Rectal smooth muscle tissue (tissue), 1 donor: ENCODE data around the gene TOR1AIP2.

Experiments used
- H3K27ac ChIP-seq: one replicate; pipeline ENCODE4 v1.7.0; 2013; ENCODE audit warnings: low read depth, low read length, inconsistent platforms
- H3K27me3 ChIP-seq: one replicate; pipeline ENCODE4 v1.7.0; 2013; ENCODE audit warnings: low read length; ENCODE audit not compliant: control insufficient read depth, insufficient read depth
- H3K36me3 ChIP-seq: one replicate; pipeline ENCODE4 v1.7.0; 2013; ENCODE audit warnings: low read length; ENCODE audit not compliant: control insufficient read depth, insufficient read depth
- H3K4me1 ChIP-seq: one replicate; pipeline ENCODE4 v1.7.0; 2013; ENCODE audit warnings: low read length; ENCODE audit not compliant: control insufficient read depth, insufficient read depth
- H3K4me3 ChIP-seq: one replicate; pipeline ENCODE4 v1.7.0; 2013; ENCODE audit warnings: low read length
- H3K9ac ChIP-seq: one replicate; pipeline ENCODE4 v1.7.0; 2013; ENCODE audit warnings: low read length

The TOR1AIP2 gene

DNA sequence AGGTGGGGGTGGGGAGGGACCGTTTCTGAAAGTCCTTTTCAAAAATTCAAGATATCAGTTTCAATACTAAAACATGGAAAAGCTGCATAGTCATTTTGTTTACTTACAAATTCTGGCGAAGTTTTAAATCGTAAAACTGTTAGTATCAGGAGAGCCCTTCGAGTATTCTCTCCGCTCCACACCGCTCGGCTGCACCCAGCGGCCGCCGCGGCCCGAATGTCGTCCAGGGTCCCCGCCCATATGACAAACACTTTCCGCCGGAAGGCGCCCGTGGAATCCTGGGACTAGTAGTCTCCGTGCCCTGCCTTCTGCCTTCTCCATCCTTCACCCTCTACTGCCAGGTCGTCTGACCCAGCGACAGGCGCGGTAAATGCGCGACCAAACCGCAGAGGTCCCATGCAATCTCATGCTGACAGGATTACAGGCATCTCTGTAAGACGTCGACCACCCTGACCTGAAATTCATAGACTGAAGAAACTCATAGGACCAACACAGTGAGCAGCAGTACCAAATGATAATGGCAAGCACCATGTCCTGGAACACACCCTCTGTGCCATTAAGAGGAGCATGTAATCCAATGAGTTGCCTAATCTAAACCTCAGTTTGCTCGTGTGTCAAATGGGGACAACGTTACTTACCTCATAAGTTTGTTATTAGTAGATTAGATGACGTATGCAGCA lies at the start of gene TOR1AIP2:
Gene TOR1AIP2 (minus strand): TSS at position 218 of the 680 bp plus-strand sequence. CDS start 25,138 bp downstream, outside the sequence.
- H3K27ac ChIP-seq: peak within 1 kb of the TSS; percentile 56
- H3K27me3 ChIP-seq: no peaks in the 10 kb centered on the region
- H3K9ac ChIP-seq: peak within 1 kb of the TSS; percentile 42
- H3K4me1 ChIP-seq: peaks cover 10% of the 10 kb centered on the region
- H3K36me3 ChIP-seq: no peaks in the 10 kb centered on the region
- H3K4me3 ChIP-seq: peak within 1 kb of the TSS; percentile 80

- Histone ChIP-seq H3K27me3 (no peaks in the 10 kb centered on the region), H3K27ac (no peak overlapping the region), H3K36me3 (no peaks in the 10 kb centered on the region), H3K4me3 (no peak overlapping the region), H3K4me1 (no peaks in the 10 kb centered on the region), H3K9ac (no peak overlapping the region)
Measured at GRCh38 chr1:179926850-179927205, 49.2 kb upstream of the TOR1AIP2 start.

DNA sequence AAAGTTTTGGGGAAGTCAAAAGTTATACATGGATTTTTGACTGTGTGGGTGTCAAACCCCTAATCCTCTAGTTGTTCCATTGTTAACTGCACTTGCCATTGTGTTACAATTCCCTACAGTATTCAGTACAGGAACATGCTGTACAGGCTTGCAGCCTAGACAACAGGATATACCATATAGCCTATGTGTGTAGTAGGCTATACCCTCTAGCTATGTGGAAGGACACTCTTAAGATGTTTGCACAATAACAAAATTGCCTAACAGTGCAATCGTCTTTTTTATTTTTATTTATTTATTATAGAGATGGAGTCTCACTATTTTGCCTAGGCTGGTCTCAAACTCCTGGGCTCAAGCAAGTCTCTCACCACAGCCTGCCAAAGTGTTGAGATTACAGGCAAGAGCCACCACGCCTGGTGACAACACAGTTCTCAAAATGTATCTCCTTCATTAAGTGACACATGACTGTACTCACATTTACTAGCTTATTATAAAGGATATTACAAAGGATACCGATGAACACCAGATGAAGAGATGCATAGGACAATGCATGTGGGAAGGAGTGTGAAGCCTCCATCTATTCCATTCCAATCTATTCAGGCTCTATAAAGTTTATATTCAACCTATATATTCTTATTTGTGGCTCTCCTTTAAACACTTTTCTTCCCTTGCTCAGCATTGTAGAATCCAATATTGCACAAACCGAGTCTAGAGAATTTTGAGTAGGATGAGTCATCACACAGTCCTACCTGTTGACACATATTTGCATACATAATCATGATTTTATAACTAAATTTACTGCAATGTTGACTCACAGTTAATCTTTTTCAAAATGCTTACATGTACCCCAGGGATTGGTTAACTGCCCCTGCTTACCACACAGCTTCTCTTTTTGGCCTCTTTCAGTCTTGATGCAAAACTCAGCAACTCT lies 48.6 kb upstream of the TOR1AIP2 start:
- no peak overlapping the region for H3K27ac ChIP-seq
- no peaks in the 10 kb centered on the region for H3K27me3 ChIP-seq
- H3K36me3 ChIP-seq: no peaks in the 10 kb centered on the region
- no peak overlapping the region for H3K9ac ChIP-seq
- no peaks in the 10 kb centered on the region for H3K4me1 ChIP-seq
- no peak overlapping the region for H3K4me3 ChIP-seq

- Histone ChIP-seq H3K27me3 (no peaks in the 10 kb centered on the region), H3K27ac (no peak overlapping the region), H3K4me3 (no peak overlapping the region), H3K36me3 (no peaks in the 10 kb centered on the region), H3K4me1 (no peaks in the 10 kb centered on the region), H3K9ac (no peak overlapping the region)
Measured at GRCh38 chr1:179925302-179925701, 47.7 kb upstream of the TOR1AIP2 start.

- Histone ChIP-seq H3K36me3 (no peaks in the 10 kb centered on the region), H3K9ac (no peak overlapping the region), H3K27ac (no peak overlapping the region), H3K27me3 (no peaks in the 10 kb centered on the region), H3K4me1 (no peaks in the 10 kb centered on the region), H3K4me3 (no peak overlapping the region)
Measured at GRCh38 chr1:179924268-179924667, 46.7 kb upstream of the TOR1AIP2 start.

- Histone ChIP-seq H3K36me3 (peaks cover 2% of the 10 kb centered on the region), H3K27ac (no peak overlapping the region), H3K9ac (no peak overlapping the region), H3K4me3 (no peak overlapping the region), H3K27me3 (no peaks in the 10 kb centered on the region), H3K4me1 (no peaks in the 10 kb centered on the region)
Measured at GRCh38 chr1:179923029-179923428, 45.4 kb upstream of the TOR1AIP2 start.

- H3K27me3 ChIP-seq: no peaks in the 10 kb centered on the region
- no peak overlapping the region for H3K9ac ChIP-seq
- H3K36me3 ChIP-seq: peaks cover 9% of the 10 kb centered on the region
- H3K4me3 ChIP-seq: no peak overlapping the region
- no peaks in the 10 kb centered on the region for H3K4me1 ChIP-seq
- no peak overlapping the region for H3K27ac ChIP-seq
Measured at GRCh38 chr1:179921981-179922872, 44.6 kb upstream of the TOR1AIP2 start.

- Histone ChIP-seq H3K4me1 (no peaks in the 10 kb centered on the region), H3K4me3 (no peak overlapping the region), H3K27ac (no peak overlapping the region), H3K9ac (no peak overlapping the region), H3K36me3 (peaks cover 9% of the 10 kb centered on the region), H3K27me3 (no peaks in the 10 kb centered on the region)
Measured at GRCh38 chr1:179921472-179921871, 43.9 kb upstream of the TOR1AIP2 start.

- no peaks in the 10 kb centered on the region for H3K27me3 ChIP-seq
- no peak overlapping the region for H3K27ac ChIP-seq
- no peaks in the 10 kb centered on the region for H3K4me1 ChIP-seq
- no peak overlapping the region for H3K4me3 ChIP-seq
- no peak overlapping the region for H3K9ac ChIP-seq
- peaks cover 9% of the 10 kb centered on the region for H3K36me3 ChIP-seq
Measured at GRCh38 chr1:179917601-179918429, 40.2 kb upstream of the TOR1AIP2 start.

DNA sequence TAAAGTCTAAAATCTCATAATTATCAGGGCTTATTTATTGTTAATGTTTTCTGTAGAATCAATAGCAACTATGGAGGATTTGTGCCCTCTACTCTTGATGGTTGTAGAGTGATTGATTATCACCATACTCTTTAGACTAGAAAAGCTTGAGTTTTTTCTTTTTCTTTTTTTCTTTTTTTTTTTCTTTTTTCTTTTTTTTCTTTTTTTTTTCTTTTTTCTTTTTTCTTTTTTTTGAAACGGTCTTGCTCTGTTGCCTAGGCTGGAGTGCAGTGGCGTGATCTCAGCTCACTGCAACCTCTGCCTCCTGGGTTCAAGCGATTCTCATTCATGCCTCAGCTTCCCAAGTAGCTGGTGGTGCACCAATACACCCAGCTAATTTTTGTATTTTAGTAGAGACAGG lies 34.2 kb upstream of the TOR1AIP2 start:
- H3K36me3 ChIP-seq: peaks cover 8% of the 10 kb centered on the region
- H3K27me3 ChIP-seq: no peaks in the 10 kb centered on the region
- H3K4me3 ChIP-seq: no peak overlapping the region
- no peak overlapping the region for H3K9ac ChIP-seq
- H3K4me1 ChIP-seq: no peaks in the 10 kb centered on the region
- H3K27ac ChIP-seq: no peak overlapping the region

DNA sequence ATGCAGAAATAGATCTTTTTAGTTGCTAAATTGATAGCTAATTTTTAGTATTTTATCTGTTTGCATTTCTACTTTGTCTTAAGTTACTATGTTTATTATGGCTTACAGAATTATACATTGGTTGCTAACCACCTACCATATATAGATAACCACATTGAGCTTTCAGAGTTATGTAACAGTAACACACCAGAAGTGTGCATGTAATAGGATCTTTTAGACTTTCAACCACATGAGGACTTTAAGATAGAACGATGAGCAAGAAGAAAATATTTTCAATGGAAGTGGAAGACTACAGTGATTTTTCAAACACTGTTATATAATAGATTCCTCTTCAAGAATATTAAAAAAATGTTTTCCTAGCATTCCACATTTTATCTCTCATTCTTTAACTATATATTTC lies 33.3 kb upstream of the TOR1AIP2 start:
- peaks cover 8% of the 10 kb centered on the region for H3K36me3 ChIP-seq
- H3K27ac ChIP-seq: no peak overlapping the region

More for the DNA sequence above, 33.3 kb upstream of the TOR1AIP2 start:
- Histone ChIP-seq H3K4me1 (no peaks in the 10 kb centered on the region), H3K9ac (no peak overlapping the region), H3K4me3 (no peak overlapping the region), H3K27me3 (no peaks in the 10 kb centered on the region)
